Prostate gland (tissue), 2 donors: ENCODE measurements around the gene LSAMP.

Experiments
- CTCF ChIP-seq, 4 experiments: fragments of 200-600 bp in 2 of 4; fragments of 450-650 bp in 2 of 4; sonication (generic) in 2 of 4; IDR thresholded peaks; 1 replicate in 3 of 4; 2 replicates in 1 of 4; pipeline ENCODE4 v1.5.1; 2016 to 2019; ENCODE audit warnings: antibody characterized with exemption in 4 of 4, mild to moderate bottlenecking in 2 of 4, moderate library complexity in 2 of 4
- POLR2AphosphoS5 ChIP-seq: sonication (generic); formaldehyde crosslinking; IDR thresholded peaks from one replicate; pipeline ENCODE4 v1.6.1; 2017; ENCODE audit warnings: antibody characterized with exemption

GRCh38 chr3:116426036-116426435 is 19.3 kb downstream of the LSAMP start:
- TF ChIP-seq CTCF (IDR thresholded peaks at IDR 0.05) = no peak
- no peak for TF ChIP-seq POLR2AphosphoS5
